ENCODE measurements around the gene TEC. TPM values are rescaled to one million over a fixed set of nuclear protein-coding genes. Genes with fewer than 3 reads are reported as not detected.

Gene TEC
- total and polyA plus RNA-seq, 9 of the 15 experiments (the other 6 are each of a cell fraction or from before 2014, with no cell fraction given) = 5.3 to 14.7 (median 8.8) TPM

GRCh38 chr4:48212165-48212564, 57.5 kb downstream of the TEC start (continued):
- TF ChIP-seq RNF219 (CRISPR knock-in tag; IDR thresholded peaks at IDR 0.05) (no peak), ZBTB34 (CRISPR knock-in tag; IDR thresholded peaks at IDR 0.05) (no peak), MECOM (CRISPR knock-in tag; IDR thresholded peaks at IDR 0.05) (no peak), TAL1 (IDR thresholded peaks at IDR 0.05) (peak; percentile 21; the same call in 1 of the 2 replicates), TGIF2 (CRISPR knock-in tag; IDR thresholded peaks at IDR 0.05) (no peak), EHMT2 (IDR thresholded peaks at IDR 0.05) (no peak), HMGN3 (IDR thresholded peaks at IDR 0.05; ENCODE audit: borderline replicate concordance, extremely low read depth, insufficient read length, low read depth, low read length) (no peak), SFPQ (IDR thresholded peaks at IDR 0.05; ENCODE audit: low read depth, low read length) (no peak), ARID4B (CRISPR knock-in tag; IDR thresholded peaks at IDR 0.05) (no peak), CXXC5 (CRISPR knock-in tag; IDR thresholded peaks at IDR 0.05) (peak; percentile 45; the same call in 1 of the 2 replicates), GABPB1 (CRISPR knock-in tag; IDR thresholded peaks at IDR 0.05) (no peak), ADNP (tag; IDR thresholded peaks at IDR 0.05) (0 out of 2 replicates have a peak, but pooled peaks have one; percentile 6), JUND (IDR thresholded peaks at IDR 0.05; ENCODE audit: borderline replicate concordance, low read depth, low read length) (peak; percentile 54; the same call in 1 of the 2 replicates), JUND (tag; IDR thresholded peaks at IDR 0.05; ENCODE audit: borderline replicate concordance, low read depth, low read length) (peak; percentile 25; the same call in 1 of the 3 replicates), DPF2 (IDR thresholded peaks at IDR 0.05) (peak; percentile 75), PTBP1 (IDR thresholded peaks at IDR 0.05; ENCODE audit: low read depth, low read length) (no peak), ZNF696 (CRISPR knock-in tag; conservative IDR thresholded peaks at IDR 0.05) (no peak), RB1 (IDR thresholded peaks at IDR 0.05; ENCODE audit: low read depth) (no peak), NFATC3 (IDR thresholded peaks at IDR 0.05) (no peak), TAF7 (tag; IDR thresholded peaks at IDR 0.05) (no peak), YBX1 (IDR thresholded peaks at IDR 0.05) (no peak)

All from K562 (cell line).